Pons (tissue), 1 donor: ENCODE results near the gene PSPN.
A peak's percentile ranks its signal among the peaks of the same experiment; 100 is the strongest.
"Not testable (repeated sequence)": the region's sequence is repeated elsewhere in the genome, so short reads cannot be mapped to it uniquely, and the experiment has no call there.

Source experiments
- DNase-seq: peaks from one replicate; pipeline ENCODE4 v3.0.0-alpha.2; 2016; ENCODE audit warnings: low spot score

Gene PSPN

DNA sequence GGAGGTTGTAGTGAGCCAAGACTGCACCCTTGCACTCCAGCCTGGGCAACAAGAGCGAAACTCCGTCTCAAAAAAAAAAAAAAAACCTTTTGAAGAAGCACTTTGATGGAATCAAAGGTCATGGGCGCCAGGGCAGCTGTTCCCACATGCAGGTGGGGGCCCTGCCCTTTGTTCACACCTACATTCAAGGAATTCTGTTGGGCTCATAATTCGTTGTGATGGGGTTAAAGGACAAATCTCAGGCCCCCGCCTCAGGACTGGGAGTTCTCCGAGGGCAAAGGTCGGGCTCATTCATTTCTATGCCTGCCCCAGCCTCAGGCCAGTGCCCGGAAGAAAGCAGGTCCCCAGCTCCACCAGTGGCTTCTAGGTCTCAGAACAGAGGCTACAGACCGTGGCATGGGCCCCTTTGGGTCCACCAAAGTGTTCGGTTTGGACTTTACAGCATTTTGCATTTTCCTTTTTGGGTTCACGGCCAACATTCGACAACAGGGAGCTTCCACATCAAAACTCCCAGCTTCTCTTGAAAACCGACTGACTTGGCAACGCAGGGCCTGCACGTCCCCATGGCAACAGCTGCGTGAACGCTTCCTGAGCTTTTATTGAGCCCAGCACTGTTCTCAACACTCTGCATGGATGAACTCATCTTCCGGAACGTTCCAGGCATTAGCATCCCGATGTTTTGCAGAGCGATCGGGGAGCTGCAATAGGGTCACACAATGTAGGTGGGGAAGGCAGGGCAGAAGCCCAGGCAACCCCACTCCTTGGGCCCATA is 27.3 kb upstream of the PSPN start:
- peak; percentile 71 for DNase-seq

DNA sequence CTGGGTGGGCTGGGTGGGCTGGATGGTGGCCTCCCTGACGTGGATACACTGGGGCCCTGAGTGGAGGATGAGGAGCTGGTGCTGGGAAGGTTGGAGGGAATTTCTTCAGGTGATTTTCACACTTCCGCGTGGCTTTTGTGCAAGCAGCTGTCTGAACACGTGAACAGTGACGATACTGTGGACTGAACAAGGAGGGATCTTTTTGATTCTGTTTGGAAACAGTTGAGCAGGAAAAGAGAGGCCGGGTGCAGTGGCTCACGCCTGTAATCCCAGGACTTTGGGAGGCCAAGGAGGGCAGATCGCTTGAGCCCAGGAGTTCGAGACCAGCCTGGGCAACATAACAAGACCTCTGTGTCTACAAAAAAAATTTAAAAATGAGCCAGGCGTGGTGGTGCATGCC is 26.3 kb upstream of the PSPN start:
- no peak for DNase-seq

DNA sequence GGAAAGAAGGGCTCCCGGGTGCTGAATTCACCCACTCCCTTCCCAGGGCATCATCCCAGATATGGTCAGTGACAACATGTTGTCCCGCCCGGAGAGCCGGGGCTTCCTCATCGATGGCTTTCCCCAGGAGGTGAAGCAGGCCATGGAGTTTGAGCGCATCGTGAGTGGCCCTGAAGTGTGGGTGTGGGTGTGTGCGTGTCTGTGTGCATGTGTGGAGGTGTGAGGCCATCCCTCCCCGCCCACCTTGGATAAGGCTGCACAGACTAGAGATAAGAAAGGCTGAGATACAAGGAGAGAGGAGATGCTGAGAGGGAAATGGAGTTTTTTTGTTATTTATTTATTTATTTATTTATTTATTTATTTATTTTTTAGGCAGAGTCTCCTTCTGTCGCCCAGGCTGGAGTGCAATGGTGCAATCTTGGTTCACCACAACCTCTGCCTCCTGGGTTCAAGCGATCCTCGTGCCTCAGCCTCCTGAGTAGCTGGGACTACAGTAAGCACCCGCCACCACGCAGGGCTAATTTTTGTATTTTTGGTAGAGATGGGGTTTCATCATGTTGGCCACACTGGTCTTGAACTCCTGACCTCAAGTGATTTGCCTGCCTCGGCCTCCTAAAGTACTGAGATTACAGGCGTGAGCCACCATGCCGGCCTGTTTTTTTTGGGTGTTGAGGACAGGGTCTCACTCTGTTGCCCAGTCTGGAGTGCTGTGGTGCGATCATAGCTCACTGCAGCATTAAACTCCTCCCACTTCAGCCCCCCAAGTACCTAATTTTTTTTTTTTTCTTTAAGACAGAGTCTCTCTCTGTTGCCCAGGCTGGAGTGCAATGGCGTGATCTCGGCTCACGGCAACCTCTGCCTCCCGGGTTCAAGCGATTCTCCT is 24.6 kb upstream of the PSPN start:
- not testable (repeated sequence) for DNase-seq

DNA sequence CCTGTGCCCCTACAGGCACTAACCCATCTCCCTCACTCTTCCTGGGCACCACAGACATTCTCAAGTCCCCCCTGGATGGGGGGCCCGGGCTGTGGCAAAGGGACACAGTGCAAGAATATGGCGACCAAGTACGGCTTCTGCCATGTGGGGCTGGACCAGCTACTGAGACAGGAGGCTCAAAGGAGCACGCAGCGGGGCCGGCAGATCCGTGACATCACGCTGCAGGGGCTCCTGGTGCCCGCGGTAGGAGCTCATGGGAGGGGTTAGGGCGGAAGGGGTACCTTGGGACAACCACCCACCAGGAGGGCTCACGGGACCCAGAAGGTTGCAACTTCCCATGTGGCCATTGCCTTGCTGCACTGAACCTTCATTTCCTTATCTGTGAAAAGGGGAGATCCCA is 20.6 kb upstream of the PSPN start:
- no peak for DNase-seq

DNA sequence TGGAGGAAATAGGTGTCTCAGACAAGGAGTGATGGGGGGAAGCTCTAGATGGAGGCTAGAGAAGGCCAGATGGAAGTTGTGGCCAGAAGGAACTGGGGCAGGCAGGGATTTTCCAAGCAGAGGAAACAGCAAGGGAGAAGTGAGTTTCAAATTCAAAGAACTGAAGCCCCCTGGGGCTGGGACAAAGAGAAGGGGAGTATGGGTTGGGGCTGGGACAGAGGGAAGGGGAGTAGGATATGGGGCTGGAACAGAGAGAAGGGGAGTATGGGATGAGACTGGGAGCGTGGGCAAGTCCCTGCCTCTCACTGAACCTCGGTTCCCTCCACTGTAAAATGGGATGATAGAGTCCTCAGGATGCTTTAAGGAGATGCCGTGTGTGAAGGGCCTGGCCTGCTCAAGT is 19.1 kb upstream of the PSPN start:
- no peak for DNase-seq

DNA sequence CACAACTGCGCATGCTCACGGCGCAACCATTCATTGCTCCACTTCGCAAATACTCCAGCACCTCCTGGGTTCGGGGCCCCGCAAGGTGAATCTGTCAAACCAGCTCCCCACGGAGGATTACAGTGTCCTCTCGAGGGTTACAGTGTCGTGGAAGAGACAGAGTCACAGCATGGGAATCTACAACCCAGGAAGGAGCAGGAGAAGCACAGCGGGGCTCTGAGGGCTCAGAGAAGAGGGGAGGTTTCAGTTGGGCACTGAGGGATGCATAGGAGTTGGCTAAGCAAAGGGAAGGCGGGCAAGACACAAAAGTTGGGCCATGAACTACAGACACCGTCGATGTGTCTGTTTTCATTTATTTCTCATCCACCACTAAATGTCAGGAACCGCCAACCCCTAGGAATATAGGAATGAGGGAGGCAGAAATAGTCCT is 18.3 kb upstream of the PSPN start:
- no peak for DNase-seq

DNA sequence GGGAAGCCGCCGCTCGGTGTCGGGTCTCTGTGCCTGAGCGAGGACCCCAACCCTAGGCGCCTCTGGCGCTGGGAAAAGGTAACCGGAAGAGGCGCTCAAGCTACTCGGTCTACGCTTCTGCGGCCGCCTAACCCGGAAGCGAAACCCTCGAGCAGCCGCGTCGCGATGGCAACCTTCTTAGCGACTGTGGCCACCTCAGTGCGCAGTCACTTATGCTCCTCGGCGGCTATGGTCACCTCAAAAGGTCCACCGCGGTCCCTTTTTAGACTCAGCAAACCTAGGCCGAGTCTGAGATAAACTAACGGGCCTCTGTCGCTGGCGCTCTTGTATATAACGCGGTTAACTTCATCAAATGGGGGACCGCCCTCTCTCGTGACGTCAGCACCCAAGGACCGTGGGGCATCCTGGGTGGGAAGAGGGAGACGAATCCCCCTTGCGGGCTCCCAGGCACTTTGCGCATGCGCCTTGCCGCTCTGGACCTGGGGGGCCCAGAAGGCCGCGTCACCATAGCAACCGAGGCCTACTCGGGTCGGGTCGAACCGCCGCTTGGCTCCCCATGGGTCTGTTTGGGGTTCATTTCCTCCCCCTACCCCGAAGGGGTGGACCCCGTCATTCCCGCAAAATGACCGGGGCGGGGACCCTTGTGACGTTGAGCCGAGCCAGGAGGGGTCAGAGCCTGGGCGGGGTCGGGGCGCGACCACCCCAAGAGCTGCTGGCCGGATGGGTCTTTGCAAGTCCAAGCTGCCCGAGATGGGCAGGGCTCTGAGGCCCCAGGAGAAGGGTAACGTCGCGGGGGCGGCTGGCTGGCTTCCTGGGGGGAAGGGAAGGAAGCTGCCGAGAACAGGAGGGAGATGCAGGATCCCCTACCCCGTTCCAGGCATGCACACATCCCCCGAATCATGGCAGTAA is 17.6 kb upstream of the PSPN start, which contains the start of gene GTF2F1:
Gene GTF2F1, minus strand, starts transcription at position 91 of the 909 bp plus-strand sequence. CDS start 169 bp downstream, outside the sequence.
- peak; percentile 96 for DNase-seq

DNA sequence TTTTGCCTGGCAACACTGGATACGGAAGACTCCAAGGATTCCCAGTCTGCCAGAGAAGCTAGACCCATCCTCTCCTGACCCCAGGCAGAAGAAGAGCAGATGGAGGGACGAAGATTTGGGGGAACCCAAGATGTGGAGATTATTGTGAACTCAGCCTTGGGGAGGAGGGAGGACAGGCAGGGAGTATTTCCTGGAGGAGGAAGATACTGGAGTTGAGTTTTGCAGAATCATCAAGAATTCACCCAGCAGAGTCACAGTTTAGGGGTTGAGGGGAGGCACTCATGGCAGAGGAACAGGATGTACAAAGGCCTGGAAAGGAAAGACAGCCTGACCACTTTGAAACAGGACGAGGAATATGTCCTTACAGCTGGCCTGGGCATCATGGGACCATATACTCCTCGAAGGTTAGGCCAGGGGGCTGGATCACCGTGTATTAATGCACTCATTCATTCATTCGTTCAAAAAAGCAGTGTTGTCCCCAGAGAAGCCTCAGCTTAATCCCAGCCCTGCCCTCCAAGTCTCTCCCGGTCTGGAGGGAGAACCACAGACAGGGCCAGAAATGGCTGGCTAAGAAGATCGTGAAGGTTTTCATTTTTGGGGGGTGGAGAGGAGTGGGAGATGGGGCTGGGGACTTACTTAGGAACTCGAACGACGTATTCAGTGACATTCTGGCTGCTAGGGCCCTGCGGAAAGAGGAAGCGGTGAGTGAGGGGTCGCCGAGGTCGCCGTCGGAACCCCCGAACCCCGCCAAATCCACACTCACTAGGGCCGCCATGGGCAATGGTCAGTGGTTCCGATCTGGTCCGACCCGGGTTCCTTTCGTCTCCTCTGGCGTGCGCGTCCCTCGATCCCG is 16.7 kb upstream of the PSPN start:
- DNase-seq: no peak

DNA sequence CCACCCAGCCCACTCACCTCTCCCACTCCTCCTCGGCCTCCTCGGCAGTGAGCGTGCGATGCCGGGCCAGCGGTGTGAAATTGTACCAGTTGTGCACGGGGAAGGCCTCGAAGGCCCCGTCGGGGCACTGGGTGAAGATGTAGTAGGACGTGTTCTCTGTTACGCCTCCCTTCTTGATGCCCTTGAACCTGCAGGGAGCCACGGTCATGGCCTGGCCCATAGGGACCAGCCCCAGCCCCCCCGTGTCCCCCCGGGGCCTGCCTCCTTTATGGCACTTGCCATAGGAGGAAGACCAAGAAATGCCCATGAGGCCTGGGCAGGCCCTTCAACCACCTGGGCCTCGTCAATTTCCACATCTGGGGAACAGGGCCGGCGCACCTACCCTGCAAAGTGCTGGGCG is 11.6 kb upstream of the PSPN start:
- DNase-seq: no peak

DNA sequence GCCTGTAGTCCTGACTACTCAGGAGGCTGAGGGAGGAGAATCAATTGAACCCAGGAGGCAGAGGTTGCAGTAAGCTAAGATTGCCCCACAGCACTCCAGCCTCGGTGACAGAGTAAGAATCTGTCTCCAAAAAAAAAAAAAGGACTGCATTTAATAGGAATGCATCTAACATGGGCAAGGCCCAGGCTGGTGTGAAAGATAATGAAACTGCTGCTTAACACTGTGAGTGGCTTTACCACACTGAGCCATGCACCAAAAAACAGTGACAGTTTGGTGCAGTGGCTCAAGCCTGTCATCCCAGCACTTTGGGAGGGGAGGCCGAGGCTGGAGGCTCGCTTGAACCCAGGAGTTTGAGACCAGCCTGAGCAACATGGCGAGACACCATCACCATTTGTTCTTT is 8.6 kb upstream of the PSPN start:
- no peak for DNase-seq

DNA sequence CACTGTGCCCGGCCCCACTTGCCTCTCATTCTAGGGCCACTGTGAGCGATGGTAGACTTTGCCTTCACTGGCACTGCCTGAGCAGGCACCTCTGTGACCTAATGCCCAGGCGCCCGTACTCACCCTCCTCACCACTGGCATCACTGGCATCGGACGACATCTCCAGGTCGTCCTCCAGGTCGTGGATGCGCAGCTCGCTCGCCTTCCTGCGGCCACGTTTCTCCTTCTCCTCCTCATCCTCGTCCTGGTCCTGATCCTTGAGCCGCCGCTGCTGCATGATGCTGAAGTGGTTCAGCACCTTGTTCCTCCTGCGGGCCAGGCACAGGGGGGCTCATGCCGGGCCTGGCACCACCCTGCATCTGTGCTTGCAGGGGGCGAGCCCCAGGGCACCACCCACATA is 7.5 kb upstream of the PSPN start:
- no peak for DNase-seq

DNA sequence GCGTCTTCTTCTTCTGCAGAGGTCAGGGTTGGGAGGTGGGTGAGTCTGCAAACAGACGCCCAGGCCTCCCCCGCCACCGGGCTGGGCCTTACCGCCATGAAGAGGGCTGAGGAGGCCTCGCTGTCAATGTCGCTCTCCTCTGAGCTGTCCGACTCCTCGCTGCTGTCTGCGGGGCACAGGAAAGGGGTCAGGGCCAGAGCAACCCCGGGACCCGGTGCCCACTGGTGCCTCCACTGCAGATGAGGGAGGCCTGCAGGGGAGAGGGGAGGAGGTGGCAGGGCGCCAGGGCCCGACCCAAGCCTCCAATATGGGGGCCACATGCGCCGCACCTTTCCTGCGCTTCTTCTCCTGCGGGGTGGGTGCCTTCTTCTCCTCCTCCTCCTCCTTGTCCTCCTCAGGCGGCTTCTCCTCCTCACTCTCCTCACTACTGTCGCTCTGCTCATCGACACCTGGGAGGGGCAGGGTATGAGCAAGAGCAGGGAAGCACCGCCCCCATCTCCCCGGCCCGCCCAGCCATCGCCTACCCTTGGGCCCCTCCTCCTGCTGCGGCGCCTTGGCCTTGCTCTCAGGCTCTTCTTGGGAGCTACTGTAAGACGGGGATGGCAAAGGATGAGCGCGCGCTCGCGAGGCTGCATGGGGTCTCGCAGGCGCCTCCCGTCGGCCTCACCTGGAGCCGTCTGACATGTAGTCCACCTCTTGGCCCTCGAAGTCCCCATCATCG is 5.5 kb upstream of the PSPN start:
- no peak for DNase-seq

DNA sequence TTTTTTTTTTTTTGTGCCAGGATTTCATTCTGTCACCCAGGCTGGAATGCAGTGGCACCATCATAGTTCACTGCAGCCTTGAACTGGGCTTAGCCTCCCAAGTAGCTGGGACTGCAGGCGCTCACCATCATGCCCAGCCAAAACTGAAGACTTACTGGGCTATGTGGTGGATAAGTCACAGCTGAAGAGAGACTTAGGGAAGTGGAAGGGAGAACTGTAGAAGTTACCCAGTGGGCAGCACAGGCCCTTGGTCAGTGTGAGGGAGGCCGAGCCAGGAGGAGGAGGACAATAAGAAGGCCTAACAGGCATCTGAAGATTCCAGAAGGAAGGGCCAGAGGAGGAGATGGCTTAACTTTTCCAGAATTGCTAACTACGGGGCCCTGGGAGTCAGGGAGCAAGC is 4.0 kb upstream of the PSPN start:
- no peak for DNase-seq

DNA sequence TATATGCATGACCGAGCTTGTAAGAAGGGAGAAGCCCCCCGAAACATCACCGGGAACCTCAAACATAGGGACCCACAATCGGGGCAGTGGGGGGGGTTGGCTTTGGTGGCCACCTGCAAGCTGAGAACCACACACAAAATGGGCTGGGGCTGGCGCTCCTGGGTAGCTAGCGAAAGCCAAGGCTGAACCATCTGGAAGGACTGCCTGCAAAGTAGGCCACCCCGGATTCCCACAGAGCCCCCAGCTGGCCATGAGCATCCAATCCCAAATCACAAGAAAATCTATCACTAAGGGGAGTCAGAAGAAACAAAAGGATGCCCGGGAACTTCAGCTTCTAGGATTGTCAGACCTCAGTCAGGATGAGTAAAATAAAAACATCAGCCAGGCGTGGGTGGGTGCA is 2.8 kb upstream of the PSPN start:
- no peak for DNase-seq

DNA sequence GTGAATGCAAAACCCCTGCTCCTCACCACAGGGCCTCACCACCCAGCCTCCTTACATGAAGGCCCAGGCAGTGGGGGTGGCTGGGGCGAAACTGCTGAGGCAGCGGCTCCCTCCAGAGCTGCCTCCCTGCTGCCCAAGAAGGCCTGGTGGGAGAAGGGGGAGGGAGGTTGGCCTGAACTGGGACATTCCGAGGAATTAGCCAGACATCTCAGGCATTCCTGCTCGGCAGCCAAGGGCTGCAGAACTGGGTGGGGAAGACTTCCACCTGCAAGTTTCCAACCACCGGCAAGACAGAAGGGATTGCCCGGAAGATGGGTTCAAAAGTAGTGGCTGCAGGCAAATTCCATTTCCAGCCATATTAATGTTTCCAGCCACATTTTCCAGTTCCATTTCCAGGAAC is 2.3 kb upstream of the PSPN start:
- DNase-seq: no peak

DNA sequence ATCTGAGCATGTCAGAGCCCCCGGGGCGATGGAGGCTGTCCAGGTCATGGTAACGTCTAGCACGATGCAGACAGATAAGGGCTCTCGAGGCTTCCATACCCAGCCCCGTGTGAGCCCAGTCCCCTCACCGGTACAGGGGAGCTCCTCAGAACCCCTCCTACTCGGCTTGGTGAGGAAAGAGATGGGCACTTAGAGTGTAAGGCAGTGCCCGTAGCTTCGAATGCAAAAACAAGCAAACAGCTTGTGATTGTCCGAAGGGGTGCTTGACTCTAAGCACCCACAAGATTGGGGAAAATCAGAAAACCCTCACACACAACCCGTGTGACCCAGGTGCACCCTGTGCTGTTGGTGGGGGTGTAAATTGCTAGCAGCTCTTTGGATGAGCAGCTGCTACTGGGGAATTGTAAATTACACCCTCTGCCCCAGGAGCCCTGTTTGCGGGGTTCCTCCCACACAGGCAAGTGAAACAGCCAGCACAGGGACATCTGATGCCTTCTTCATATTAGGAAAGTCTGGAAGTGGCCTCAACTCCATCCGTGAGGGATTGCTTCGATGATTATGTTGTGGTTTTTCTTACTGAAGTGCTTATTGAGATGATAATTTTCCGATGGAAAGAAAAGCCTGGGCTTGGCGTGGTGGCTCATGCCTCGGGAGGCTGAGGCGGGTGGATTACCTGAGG is 918 bp upstream of the PSPN start:
- no peak for DNase-seq

DNA sequence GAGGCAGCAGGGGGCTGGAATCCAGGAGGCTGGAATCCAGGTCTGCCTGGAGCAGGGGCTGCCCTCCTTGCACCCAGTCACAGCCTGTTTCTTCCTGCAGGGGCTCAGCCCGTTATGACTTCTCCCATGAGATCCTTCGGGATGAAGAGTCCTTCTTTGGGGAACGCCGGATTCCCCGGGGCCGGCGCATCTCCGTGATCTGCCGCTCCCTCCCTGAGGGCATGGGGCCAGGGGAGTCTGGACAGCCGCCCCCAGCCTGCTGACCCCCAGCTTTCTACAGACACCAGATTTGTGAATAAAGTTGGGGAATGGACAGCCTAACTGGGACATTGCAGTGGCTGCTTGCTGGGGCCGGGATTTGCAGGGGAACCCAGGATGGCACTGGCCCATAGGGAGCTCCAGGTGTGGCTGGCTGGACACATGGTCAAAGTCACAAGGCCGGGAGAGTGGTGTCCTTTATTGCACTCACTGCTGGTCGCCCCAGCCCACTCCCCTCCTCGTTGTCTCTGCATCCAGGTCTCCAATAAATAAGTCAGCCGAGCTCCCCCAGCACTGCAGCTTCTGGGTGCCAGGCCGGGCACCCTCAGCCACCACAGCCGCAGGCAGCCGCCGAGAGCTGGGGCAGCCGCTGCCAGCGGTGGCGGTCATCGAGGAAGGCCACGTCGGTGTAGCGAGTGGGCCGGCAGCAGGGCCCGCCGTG is 872 bp downstream of the PSPN start:
- no peak for DNase-seq

DNA sequence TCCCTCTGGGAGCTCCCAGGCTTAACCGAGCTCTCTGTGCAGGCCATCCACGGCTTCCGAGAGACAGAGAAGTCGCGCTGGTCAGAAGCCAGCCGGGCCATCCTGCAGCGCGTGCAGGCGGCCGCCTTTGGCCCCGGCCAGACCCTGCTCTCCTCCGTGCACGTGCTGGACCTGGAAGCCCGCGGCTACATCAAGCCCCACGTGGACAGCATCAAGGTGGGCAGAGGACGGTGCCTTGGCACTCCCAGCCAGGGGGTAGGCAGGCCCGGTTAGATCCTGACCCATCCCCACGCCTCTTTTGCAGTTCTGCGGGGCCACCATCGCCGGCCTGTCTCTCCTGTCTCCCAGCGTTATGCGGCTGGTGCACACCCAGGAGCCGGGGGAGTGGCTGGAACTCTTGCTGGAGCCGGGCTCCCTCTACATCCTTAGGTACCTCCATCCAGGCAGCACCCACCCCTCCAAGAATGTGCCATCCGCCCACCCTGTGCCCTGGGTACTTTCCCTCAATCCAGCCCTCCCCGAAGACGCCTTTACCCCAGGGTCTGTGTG is 1.5 kb downstream of the PSPN start:
- DNase-seq: no peak

DNA sequence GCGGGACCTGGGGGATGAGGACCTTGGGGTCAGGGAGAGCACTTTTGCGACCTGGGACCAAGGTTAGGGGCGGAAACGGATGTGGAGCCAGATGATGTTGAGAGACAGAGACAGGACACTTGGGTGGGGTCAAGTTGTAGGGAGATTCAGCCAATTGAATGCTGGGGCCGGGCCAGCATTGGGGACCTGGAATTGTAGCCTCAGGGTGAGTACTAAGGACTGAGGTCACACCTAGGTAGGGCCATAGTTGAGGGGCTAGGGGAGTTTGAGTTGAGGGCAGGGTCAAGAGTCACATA is 2.0 kb downstream of the PSPN start:
- peak; percentile 30 for DNase-seq
